HG03139 (cell line): ENCODE results near the gene SMTNL2.

Experiments used
- ATAC-seq: cut with Tn5 transposase; IDR thresholded peaks from one replicate; pipeline ENCODE4 v1.9.1; 2021; ENCODE audit not compliant: unreplicated experiment

SMTNL2 gene

DNA sequence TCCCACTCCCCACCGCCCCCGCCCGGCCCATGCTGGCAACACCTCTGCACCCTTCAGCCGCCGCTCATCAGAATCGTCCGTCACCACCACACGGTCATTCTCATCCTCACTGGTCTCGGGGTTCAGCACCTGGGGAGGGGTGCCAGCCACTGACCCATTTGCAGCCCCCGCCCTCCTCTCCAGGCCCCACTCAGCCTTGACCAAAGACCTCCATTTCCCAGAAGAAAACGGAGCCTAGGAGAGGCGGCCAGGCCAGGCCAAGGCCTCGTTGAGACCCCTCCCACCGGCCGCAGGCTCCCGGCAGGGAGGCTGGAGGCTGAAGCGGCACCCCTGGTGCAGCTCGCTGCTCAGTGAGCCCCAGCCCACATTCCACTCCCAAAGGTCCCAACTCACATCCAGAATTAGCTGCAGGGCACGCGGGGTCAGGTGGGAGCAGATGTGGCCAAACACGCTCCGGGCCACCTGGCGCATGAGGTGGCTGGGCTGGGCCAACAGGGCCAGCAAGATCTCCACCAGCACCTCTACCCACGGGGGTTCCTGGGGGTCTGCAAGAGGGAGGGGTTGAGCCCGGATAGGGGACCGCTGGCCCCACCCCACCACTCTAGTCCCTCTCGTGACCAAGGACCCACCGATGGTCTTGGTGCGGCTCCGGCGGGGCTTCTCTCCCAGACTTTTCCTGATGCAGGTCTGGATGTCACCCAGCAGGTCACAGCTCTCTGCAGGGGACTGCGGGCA is 38.9 kb upstream of the SMTNL2 start:
- no peak for ATAC-seq

DNA sequence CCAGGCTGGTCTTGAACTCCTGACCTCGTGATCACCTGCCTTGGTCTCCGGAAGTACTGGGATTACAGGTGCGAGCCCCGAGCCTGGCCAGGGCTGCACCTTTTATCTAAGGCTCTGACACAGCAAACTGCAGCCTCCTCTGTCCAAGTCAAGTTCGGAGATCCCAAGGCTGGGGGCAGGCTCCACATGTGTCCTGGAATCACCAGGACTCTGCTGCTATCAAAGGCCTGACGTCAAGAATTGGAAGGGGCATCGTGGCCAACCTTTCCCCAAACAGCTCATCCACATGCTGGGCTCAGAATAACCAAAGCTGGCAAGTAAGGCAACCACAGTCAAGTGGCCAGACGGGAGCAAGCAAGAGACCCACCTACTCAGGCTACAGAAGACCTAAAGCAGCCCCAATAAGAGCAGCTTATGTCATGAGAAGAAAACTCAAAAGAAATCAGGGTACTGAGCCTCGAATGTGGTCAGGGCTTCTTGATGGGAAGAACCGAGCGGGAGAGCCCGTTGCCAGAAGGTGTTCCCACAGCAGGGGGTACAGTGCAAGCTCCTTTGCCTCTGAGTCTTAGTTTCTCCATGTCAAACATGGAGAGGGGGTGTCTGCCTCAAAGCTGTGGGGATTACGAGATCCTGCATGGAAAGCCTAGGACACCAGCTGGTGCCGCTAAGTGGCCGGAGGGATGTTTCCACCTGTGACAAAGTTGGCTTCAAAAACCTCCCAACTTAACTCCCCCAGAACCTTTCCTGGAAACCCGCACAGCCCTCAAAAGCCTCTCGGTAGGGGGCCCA is 37.0 kb upstream of the SMTNL2 start:
- ATAC-seq: no peak

GRCh38 chr17:4548061-4548461 is 36.3 kb upstream of the SMTNL2 start:
- ATAC-seq: no peak

- no peak for ATAC-seq
Measured at GRCh38 chr17:4548721-4549531, 35.4 kb upstream of the SMTNL2 start.

GRCh38 chr17:4549781-4550533 is 34.4 kb upstream of the SMTNL2 start:
- no peak for ATAC-seq

DNA sequence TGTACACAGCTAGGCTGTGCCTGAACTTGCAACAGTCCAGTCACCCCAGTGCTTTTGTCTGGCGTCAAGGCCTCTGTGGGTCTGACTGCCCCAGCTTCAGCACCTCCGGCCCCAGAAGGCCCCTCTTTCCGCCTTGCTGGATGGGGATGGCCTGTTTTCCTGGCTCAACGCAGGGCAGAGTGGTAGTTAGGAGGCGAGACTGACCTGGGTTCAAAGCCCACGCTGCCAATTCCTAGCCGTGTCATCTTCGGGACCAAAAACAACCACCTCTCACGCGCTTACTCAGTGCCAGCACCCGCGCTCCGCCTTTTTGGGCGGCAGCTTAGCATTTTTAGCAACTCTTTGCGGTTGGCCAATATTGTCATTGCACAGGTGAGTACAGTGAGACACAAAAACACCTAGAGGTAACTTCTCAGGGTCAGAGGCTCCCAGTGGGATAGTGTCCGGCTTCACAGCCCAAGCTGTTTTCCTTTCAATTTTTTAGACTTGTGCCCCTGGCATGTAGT is 33.7 kb upstream of the SMTNL2 start:
- ATAC-seq: no peak

DNA sequence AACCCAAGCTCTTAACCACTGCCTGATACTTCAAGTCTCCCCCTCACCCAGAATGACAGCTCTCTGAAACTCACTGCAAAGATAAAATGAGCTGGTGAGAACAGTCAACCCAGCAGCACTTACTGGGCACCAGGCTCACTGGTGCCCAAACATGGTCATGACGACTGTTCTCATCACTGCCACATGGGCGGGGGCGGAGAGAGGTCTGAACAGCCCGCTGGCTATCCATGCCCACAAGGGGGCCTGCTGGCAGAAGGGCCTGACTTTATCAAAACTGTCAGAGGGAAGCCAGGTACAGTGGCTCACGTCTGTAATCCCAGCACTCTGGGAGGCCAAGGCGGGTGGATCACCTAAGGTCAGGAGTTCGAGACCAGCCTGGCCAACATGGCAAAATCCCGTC is 33.2 kb upstream of the SMTNL2 start:
- no peak for ATAC-seq

DNA sequence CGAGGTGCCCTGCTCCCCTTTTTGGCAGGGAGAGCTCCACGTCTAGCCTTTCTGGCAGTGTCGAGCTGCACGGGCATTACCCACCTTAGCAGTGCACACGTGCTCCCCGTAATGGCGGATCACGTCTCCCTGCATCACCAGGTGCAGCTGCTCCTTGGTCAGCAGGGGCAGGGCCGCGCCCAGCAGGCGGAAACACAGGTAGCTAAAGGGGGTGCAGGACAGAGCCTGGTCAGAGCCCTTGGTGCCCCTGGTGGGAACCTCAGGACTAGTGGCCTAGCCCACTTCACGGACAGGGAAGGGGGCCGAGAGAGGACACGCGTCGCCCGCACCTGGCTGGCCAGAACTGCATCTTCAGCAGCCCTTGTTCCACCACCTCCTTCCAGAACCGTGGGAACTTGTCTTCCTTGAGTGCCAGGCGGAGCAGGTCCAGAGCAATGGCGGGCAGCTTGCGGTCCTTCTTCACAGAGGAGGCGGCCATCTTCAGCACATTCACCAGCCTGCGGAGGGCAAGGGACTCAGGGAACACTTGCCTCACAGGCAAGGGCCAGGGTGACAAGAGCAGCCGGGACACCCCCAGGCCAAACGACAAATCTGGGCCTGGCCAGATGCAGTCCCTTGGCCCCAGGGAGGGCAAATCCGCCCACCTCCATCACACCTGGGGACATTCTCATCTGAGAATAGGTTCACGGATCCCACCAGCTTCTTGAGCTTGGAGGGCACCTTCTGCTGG is 32.4 kb upstream of the SMTNL2 start:
- ATAC-seq: no peak

DNA sequence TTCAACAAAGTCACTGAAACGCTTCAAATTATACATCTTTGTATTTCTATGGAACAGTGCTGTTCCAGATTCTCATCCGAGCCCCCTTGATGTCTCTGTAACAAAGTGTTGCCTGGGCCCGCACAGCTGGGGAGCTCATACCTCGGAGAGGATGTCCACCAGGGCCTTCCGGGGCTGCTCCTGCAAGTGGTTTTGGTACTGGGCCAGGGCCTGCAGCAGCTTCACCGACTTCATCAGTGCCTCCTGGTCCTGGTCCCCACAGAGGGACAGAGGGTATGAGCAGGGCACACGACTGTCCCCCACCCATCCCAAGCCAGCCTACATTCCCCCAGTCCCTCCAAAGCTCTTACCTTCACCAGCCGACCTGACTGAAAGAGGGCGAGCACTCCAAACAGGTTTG is 30.7 kb upstream of the SMTNL2 start:
- no peak for ATAC-seq

- no peak for ATAC-seq
Measured at GRCh38 chr17:4554441-4554996, 29.8 kb upstream of the SMTNL2 start.

DNA sequence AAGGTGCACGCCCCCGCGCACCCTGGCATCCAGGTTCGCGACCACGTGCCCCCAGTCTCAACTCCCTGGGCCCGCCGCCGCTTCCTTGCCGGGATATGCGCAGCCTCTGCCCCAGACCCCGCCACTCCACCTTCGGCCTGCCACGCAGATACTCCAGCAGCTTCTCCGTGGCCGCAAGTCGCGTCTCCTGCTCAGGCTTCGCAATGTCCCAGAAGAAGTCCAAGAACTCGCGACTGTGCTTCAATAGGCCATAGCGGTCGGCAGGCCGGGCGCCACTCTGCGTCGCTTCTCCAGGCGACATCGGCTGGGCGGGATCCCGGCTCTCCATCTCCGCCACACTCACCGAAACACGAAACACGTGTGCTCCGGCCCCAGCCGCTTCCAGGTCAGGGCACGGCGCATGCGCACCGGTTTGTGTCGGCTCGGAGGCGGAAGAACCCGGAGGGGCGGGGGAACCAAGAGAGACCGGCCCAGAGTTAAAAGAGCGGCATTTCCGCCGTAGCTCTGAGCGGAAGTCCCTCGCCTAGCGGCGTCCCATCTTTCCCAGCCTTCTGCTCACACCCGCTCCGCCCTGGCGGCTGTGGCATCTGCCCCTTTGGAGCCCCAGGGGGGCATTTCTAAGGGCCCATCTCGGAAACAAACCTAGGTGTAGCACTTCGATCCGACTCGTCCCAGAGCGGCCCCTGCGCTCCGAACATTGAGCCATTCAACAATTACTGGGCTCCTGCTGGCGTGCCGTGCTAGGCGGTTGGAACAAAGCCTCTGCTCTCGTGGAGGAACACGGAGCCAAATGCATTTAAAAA is 29.1 kb upstream of the SMTNL2 start, which contains the start of gene MYBBP1A:
Gene MYBBP1A, minus strand, starts transcription at position 388 of the 803 bp plus-strand sequence. Its CDS starts 60 bp downstream, at position 328.
- peak; percentile 79 for ATAC-seq

DNA sequence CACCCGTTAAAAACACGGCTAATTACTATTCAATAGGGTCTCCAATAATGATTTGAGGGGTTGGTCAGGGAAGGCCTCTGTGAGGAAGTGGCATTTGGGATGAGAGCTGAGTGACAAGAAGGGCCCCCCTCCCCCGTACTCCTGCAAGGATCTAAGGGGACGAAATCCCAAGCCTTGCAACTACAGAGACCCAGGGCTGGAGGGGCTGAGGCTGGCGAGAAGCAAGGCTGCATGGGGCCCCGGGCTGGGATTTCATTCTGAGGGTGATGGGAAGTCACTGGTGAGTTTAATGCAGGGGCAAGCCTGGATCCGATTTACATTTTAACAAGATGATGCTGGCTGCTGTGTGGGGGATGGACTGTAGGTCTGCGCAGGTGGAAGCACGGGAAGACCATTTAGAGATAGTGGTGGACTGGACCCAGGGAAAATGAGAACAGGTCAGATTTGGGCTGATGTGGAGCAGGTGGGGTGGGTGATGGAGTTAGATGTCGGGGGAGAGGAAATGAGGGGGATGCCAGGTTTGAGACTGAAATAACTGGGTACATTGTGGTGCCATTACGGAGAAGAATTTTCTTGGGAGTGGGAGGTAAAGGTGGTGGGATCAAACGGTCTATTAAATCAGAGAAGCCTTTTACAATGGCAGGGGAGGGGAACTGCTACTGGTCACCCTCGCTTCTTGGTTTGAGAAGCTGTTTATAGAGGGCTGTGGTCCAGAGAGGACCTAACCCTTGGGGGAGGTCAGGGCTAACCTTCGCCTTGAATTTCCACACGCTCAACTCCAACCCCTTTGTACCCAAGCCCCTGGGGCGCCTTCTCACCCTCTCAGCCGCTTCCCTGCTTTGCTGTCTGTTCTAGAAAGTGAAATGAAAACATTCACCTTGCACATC is 28.2 kb upstream of the SMTNL2 start:
- ATAC-seq: no peak

DNA sequence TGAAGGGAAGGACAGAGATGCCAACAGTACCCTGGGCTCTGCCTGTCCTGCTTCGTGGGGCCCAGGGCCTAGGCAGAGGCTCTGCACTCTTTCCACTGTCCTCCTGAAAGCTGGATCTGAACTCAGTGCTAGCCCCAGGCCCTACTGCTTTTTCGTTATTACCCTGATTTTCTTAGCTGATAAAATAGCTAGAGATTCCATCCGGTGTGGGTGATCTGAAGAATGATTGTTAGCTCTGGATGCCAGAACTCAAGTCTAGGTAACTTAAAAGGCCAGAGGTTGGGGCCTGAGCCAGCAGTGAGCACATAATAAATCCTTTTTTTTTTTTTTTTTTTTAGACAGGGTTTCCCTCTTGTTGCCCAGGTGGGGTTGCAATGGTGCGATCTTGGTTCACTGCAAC is 27.3 kb upstream of the SMTNL2 start:
- ATAC-seq: no peak

GRCh38 chr17:4557626-4558346 is 26.5 kb upstream of the SMTNL2 start:
- ATAC-seq: no peak

DNA sequence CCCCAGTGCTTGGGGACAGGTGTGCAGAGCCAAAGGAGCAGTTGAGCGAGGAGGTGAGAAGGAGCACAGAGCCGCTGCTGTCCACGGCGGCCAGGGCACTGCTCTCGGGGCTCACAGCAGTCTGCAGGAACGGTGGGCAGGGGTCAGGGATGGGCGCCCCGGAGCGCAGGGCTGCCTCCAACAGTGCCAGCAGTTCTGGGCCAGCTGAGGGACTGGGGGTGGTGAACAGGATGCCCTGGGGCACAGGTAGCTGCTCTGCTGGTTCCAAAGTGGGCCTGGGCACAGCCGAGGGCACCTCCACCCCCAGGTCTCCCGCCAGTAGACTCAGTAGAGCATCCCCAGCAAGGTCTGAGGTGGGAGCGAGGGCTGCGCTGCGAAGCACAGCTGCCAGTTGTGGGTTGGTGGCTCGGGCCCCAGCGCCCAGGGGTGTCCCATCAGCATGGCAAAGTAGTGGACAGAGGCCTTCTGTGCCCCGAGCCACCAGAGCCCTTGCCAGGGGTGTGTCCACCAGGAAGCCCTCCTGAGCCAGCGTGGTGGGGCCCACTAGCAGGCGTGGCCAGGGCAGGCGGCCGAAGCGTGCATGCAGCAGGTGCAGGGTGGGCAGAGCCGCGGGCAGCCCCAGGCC is 25.9 kb upstream of the SMTNL2 start:
- no peak for ATAC-seq

GRCh38 chr17:4559139-4559791 is 25.1 kb upstream of the SMTNL2 start:
- ATAC-seq: no peak
